SK-N-SH treated with all-trans-retinoic acid at 6 μM for 48 hours (cell line): ENCODE results near the gene CETP.

Source experiments
- ATAC-seq: fragments of 200-7000 bp; cut with Tn5 transposase; 3 replicates; pipeline ENCODE4 v1.9.1; 2020; ENCODE audit warnings: mild to moderate bottlenecking, moderate library complexity
- ARNTL ChIP-seq: fragments of 450-650 bp; formaldehyde crosslinking; IDR thresholded peaks from 2 replicates; pipeline ENCODE4 v1.5.0; 2020; ENCODE audit warnings: low read depth, mild to moderate bottlenecking, moderate library complexity, borderline replicate concordance
- BACH2 ChIP-seq: fragments of 250-450 bp; sonication (Bioruptor Pico); IDR thresholded peaks from 2 replicates; pipeline ENCODE4 v1.9.0; 2021; ENCODE audit warnings: mild to moderate bottlenecking, borderline replicate concordance
- CSDC2 ChIP-seq: fragments of 250-450 bp; sonication (Bioruptor Pico); IDR thresholded peaks from 2 replicates; pipeline ENCODE4 v1.5.0; 2020; ENCODE audit warnings: mild to moderate bottlenecking, moderate library complexity
- ESRRG ChIP-seq: fragments of 250-450 bp; sonication (Bioruptor Pico); IDR thresholded peaks from 2 replicates; pipeline ENCODE4 v1.6.1; 2021; ENCODE audit warnings: mild to moderate bottlenecking
- GLIS3 ChIP-seq: fragments of 250-450 bp; sonication (Bioruptor Pico); IDR thresholded peaks from 2 replicates; pipeline ENCODE4 v1.5.0; 2020; ENCODE audit warnings: mild to moderate bottlenecking, moderate library complexity
- ISL1 ChIP-seq: fragments of 250-450 bp; sonication (Bioruptor Pico); IDR thresholded peaks from 2 replicates; pipeline ENCODE4 v2.1.2; 2022; ENCODE audit warnings: mild to moderate bottlenecking, moderate library complexity
- OSR1 ChIP-seq: fragments of 250-450 bp; sonication (Bioruptor Pico); IDR thresholded peaks from 2 replicates; pipeline ENCODE4 v1.8.0; 2022; ENCODE audit warnings: moderate library complexity, mild to moderate bottlenecking, inconsistent platforms
- POU6F1 ChIP-seq: fragments of 250-450 bp; sonication (Bioruptor Pico); IDR thresholded peaks from 2 replicates; pipeline ENCODE4 v1.8.0; 2021; ENCODE audit warnings: low read depth, mild to moderate bottlenecking, moderate library complexity, borderline replicate concordance
- PPARA ChIP-seq: fragments of 250-450 bp; sonication (Bioruptor Pico); IDR thresholded peaks from 2 replicates; pipeline ENCODE4 v1.5.0; 2020; ENCODE audit warnings: mild to moderate bottlenecking, borderline replicate concordance
- RARB ChIP-seq: fragments of 250-450 bp; sonication (Bioruptor Pico); IDR thresholded peaks from 2 replicates; pipeline ENCODE4 v1.8.0; 2021; ENCODE audit warnings: mild to moderate bottlenecking, moderate library complexity
- TCF4 ChIP-seq: fragments of 250-450 bp; sonication (Bioruptor Pico); IDR thresholded peaks from 2 replicates; pipeline ENCODE4 v1.8.0; 2021; ENCODE audit warnings: mild to moderate bottlenecking, moderate library complexity, borderline replicate concordance
- TOX ChIP-seq: fragments of 250-450 bp; sonication (Bioruptor Pico); IDR thresholded peaks from 2 replicates; pipeline ENCODE4 v1.8.0; 2021; ENCODE audit warnings: mild to moderate bottlenecking, moderate library complexity, borderline replicate concordance
- TSHZ2 ChIP-seq: fragments of 250-450 bp; sonication (Bioruptor Pico); IDR thresholded peaks from 2 replicates; pipeline ENCODE4 v1.5.0; 2020; ENCODE audit warnings: mild to moderate bottlenecking, moderate library complexity
- ZC3H10 ChIP-seq: fragments of 250-450 bp; sonication (Bioruptor Pico); IDR thresholded peaks from 2 replicates; pipeline ENCODE4 v1.5.1; 2021; ENCODE audit warnings: mild to moderate bottlenecking, moderate library complexity
- ZFP3 ChIP-seq: fragments of 250-450 bp; sonication (Bioruptor Pico); IDR thresholded peaks from 2 replicates; pipeline ENCODE4 v1.5.0; 2020; ENCODE audit warnings: mild to moderate bottlenecking, moderate library complexity
- ZFP30 ChIP-seq: fragments of 450-650 bp; formaldehyde crosslinking; IDR thresholded peaks from 2 replicates; pipeline ENCODE4 v1.5.0; 2022; ENCODE audit warnings: mild to moderate bottlenecking, moderate library complexity
- ZNF565 ChIP-seq: fragments of 450-650 bp; formaldehyde crosslinking; conservative IDR thresholded peaks from 2 replicates; pipeline ENCODE4 v1.5.0; 2020; ENCODE audit warnings: low read depth, mild to moderate bottlenecking, moderate library complexity
- ZNF70 ChIP-seq: fragments of 450-650 bp; formaldehyde crosslinking; IDR thresholded peaks from 2 replicates; pipeline ENCODE4 v1.5.0; 2020; ENCODE audit warnings: mild to moderate bottlenecking, moderate library complexity
- ZNF8 ChIP-seq: fragments of 450-650 bp; formaldehyde crosslinking; IDR thresholded peaks from 2 replicates; pipeline ENCODE4 v1.5.0; 2020; ENCODE audit warnings: mild to moderate bottlenecking, moderate library complexity
- TF ChIP-seq, protein P1 (sequence below): fragments of 250-450 bp; sonication (Bioruptor Pico); IDR thresholded peaks from 2 replicates; pipeline ENCODE4 v1.5.1; 2021; ENCODE audit warnings: mild to moderate bottlenecking, moderate library complexity
- TF ChIP-seq, protein P2 (sequence below): fragments of 250-450 bp; sonication (Bioruptor Pico); IDR thresholded peaks from 2 replicates; pipeline ENCODE4 v1.5.1; 2020; ENCODE audit warnings: low read depth, mild to moderate bottlenecking, moderate library complexity
- TF ChIP-seq, protein P3 (sequence below): fragments of 250-450 bp; sonication (Bioruptor Pico); IDR thresholded peaks from 2 replicates; pipeline ENCODE4 v1.8.0; 2020; ENCODE audit warnings: mild to moderate bottlenecking, moderate library complexity, borderline replicate concordance

Gene CETP

DNA sequence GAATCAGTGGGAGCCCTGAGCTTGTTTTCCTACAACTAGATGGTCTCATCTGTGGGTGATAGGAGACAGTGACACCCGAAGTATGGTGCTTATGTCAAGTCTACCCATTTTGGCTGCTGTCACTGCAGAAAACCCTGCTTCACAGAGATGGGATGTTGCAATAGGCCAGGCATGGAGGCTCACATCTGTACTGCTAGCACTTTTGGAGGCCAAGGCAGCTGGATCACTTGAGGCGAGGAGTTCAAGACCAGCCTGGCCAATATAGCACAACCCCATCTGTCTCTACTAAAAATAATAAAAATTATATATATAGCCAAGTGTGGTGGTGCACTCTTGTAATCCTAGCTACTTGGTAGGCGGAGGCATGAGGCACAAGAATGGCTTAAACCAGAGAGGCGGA, 32.1 kb upstream of the CETP start:
- TF ChIP-seq, protein P1, sequence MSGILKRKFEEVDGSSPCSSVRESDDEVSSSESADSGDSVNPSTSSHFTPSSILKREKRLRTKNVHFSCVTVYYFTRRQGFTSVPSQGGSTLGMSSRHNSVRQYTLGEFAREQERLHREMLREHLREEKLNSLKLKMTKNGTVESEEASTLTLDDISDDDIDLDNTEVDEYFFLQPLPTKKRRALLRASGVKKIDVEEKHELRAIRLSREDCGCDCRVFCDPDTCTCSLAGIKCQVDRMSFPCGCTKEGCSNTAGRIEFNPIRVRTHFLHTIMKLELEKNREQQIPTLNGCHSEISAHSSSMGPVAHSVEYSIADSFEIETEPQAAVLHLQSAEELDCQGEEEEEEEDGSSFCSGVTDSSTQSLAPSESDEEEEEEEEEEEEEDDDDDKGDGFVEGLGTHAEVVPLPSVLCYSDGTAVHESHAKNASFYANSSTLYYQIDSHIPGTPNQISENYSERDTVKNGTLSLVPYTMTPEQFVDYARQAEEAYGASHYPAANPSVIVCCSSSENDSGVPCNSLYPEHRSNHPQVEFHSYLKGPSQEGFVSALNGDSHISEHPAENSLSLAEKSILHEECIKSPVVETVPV (CRISPR knock-in tag): no peak
- TF ChIP-seq ZNF565 (no peak), RARB (CRISPR knock-in tag) (no peak), BACH2 (CRISPR knock-in tag) (no peak), ZNF8 (CRISPR knock-in tag) (no peak), POU6F1 (CRISPR knock-in tag) (no peak), PPARA (no peak), ZC3H10 (CRISPR knock-in tag) (no peak), ARNTL (no peak)
- TF ChIP-seq, protein P2, sequence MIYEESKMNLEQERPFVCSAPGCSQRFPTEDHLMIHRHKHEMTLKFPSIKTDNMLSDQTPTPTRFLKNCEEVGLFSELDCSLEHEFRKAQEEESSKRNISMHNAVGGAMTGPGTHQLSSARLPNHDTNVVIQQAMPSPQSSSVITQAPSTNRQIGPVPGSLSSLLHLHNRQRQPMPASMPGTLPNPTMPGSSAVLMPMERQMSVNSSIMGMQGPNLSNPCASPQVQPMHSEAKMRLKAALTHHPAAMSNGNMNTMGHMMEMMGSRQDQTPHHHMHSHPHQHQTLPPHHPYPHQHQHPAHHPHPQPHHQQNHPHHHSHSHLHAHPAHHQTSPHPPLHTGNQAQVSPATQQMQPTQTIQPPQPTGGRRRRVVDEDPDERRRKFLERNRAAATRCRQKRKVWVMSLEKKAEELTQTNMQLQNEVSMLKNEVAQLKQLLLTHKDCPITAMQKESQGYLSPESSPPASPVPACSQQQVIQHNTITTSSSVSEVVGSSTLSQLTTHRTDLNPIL (CRISPR knock-in tag): no peak
- no peak for ATAC-seq

DNA sequence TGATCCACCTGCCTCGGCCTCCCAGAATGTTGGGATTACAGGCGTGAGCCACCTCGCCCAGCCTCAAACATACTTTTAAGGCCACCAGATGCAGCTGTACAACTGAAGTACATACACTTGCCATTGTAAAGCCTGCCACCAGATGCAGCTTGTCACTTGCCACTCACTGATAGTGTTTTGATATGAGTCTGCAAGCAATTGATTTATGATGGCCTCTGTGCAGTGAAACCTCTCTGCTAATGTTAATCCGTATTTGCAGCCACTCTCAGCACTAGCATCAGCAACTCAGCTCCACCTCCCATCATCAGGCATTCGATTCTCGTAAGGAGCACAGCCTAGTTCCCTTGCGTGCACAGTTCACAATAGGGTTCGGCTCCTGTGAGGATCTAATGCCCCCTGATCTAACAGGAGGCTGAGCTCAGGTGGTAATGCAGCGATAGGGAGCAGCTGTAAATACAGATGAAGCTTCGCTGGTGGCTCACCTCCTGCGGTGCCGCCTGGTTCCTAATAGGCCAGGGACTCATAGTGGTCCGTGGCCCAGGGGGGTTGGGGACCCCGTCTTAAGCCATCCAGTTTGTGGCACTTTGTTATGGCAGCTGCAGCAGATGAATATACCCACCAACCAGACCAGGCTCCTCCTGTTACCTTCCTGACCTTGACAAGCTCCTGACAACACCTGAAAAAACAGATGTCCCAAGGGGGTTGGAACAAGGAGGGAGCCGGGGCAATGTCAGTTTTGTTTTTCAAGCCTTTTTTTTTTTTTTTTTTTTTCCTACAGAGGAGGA, 31.1 kb upstream of the CETP start:
- no peak for ATAC-seq
- TF ChIP-seq ZFP3: no peak
- no peak for TF ChIP-seq OSR1 (CRISPR knock-in tag)
- TF ChIP-seq PPARA: no peak
- TF ChIP-seq POU6F1 (CRISPR knock-in tag): no peak
- TF ChIP-seq, protein P3, sequence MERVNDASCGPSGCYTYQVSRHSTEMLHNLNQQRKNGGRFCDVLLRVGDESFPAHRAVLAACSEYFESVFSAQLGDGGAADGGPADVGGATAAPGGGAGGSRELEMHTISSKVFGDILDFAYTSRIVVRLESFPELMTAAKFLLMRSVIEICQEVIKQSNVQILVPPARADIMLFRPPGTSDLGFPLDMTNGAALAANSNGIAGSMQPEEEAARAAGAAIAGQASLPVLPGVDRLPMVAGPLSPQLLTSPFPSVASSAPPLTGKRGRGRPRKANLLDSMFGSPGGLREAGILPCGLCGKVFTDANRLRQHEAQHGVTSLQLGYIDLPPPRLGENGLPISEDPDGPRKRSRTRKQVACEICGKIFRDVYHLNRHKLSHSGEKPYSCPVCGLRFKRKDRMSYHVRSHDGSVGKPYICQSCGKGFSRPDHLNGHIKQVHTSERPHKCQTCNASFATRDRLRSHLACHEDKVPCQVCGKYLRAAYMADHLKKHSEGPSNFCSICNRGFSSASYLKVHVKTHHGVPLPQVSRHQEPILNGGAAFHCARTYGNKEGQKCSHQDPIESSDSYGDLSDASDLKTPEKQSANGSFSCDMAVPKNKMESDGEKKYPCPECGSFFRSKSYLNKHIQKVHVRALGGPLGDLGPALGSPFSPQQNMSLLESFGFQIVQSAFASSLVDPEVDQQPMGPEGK (CRISPR knock-in tag): no peak
- no peak for TF ChIP-seq TSHZ2
- TF ChIP-seq ZFP30 (CRISPR knock-in tag): no peak
- TF ChIP-seq ZC3H10 (CRISPR knock-in tag): no peak
- TF ChIP-seq, protein P2 (CRISPR knock-in tag): no peak
- no peak for TF ChIP-seq ISL1
- TF ChIP-seq ZNF70 (CRISPR knock-in tag): no peak
- TF ChIP-seq BACH2 (CRISPR knock-in tag): no peak
- no peak for TF ChIP-seq RARB (CRISPR knock-in tag)
- no peak for TF ChIP-seq ZNF565
- TF ChIP-seq ESRRG (CRISPR knock-in tag): no peak
- no peak for TF ChIP-seq TCF4 (CRISPR knock-in tag)
- TF ChIP-seq CSDC2 (CRISPR knock-in tag): no peak
- no peak for TF ChIP-seq GLIS3
- TF ChIP-seq TOX (CRISPR knock-in tag): no peak
